Keratinocyte (primary cell): ENCODE data around the gene ANKDD1A.

ENCODE experiments used
- CTCF ChIP-seq, 3 experiments: IDR thresholded peaks in 1 of 3; conservative IDR thresholded peaks in 1 of 3; optimal IDR thresholded peaks in 1 of 3; 2 replicates in 2 of 3; 3 replicates in 1 of 3; pipeline versions ENCODE3 to v1.5.1; 2011; ENCODE audit warnings: low read length in 3 of 3, mild to moderate bottlenecking in 3 of 3, moderate library complexity in 2 of 3, control low read depth in 1 of 3, inconsistent platforms in 1 of 3; ENCODE audit not compliant: insufficient read depth in 2 of 3; ENCODE audit errors: extremely low read depth in 1 of 3
- EZH2 ChIP-seq: IDR thresholded peaks from one replicate; pipeline ENCODE4 v1.6.1; 2012; ENCODE audit warnings: inconsistent platforms, mild to moderate bottlenecking, low read length, moderate library complexity

GRCh38 chr15:64951777-64952418 is 40.2 kb downstream of the ANKDD1A start:
- TF ChIP-seq CTCF (optimal IDR thresholded peaks at IDR 0.05 in 1 of 3, IDR thresholded peaks at IDR 0.05 in 1 of 3, conservative IDR thresholded peaks at IDR 0.05 in 1 of 3; ENCODE audit: extremely low read depth in 1 of 3, insufficient read depth in 2 of 3, low read length in 3 of 3) (no peak), EZH2 (no peak)
